Stimulated activated CD4-positive, alpha-beta T cell treated with anti-CD3 and anti-CD28 coated beads, Interleukin-2, amount 100 ng/mL, for 48 hours (primary cell): Measurements from ENCODE around the gene ETNK1.
"Not testable (repeated sequence)": the region's sequence is repeated elsewhere in the genome, so short reads cannot be mapped to it uniquely, and the experiment has no call there.

Experiments used
- DNase-seq, 2 donors: peaks; one replicate each; pipeline ENCODE4 v3.0.0-alpha.2; 2020

Gene ETNK1, protein sequence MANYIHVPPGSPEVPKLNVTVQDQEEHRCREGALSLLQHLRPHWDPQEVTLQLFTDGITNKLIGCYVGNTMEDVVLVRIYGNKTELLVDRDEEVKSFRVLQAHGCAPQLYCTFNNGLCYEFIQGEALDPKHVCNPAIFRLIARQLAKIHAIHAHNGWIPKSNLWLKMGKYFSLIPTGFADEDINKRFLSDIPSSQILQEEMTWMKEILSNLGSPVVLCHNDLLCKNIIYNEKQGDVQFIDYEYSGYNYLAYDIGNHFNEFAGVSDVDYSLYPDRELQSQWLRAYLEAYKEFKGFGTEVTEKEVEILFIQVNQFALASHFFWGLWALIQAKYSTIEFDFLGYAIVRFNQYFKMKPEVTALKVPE

DNA sequence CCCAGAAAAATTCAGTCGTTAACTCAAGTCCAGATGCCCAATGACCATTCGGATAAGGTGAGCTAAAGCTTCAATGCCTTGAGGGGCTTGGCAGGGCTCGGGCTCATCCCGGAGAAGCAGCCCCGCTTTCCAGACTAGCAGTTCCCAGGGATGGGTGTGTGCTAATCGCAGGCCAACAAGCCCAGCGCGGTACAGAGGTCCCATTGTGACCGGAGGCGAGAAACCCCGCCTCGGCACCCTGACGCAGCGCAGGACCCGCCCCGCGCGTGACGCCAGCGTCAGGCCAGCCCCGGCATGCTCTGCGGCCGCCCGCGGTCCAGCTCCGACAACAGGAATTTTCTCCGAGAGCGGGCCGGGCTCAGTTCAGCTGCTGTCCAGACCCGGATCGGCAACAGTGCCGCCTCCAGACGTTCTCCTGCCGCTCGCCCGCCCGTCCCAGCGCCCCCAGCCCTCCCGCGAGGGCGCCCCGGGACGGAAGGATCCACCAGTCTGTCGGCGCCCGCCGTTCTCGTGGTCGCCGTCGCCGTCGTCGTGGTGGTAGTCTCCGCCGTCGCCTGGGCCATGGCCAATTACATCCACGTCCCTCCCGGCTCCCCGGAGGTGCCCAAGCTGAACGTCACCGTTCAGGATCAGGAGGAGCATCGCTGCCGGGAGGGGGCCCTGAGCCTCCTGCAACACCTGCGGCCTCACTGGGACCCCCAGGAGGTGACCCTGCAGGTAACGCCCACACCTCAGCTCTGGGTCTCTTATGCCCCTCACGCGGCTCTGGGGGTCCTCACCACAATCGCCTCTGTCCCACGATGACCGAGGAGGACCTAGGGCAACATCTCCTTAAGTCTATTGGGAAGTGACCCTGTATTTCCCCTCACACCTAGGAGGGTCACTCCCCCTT is at the start of gene ETNK1:
Gene ETNK1 (plus strand): TSS at position 302 of the 892 bp plus-strand sequence. CDS start 260 bp downstream, at position 562.
- peak; percentile 82 to 84 for DNase-seq

DNA sequence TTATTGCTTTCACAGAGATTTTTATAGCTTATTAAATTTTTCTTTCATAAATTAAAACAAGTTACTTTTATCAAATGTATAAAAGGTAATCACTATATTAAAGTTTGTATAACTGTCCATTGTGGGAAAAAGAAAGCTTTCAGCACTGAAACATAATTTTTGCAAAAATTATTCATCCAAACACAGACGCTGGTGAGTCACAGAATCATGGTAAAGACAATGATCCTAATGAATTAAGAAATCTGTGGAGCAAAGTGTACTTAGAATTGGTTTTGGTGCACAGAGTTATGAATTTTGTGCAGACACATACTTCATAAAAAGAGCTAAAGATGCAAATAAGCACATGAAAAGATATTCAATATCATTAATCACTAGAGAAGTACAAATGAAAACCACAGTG is 48.9 kb upstream of the ETNK1 start:
- DNase-seq, result no peak

DNA sequence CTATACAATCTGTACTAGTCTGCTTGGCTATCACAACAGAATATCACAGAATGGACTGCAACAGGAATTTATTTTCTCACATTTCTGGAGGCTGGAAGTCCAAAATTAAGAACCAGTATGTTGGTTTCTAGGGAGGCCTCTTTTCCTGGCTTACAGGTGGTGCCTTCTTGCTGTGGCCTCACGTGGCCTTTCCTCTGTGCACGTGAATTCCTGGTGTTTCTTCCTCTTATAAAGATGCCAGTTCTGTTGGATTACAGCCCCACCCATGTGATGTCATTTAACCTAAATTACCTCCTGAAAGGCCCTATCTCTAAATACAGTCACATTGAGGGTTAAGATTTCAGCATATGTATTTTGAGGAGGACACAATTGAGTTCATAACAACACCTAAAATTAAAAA is 48.5 kb upstream of the ETNK1 start:
- DNase-seq, result no peak

DNA sequence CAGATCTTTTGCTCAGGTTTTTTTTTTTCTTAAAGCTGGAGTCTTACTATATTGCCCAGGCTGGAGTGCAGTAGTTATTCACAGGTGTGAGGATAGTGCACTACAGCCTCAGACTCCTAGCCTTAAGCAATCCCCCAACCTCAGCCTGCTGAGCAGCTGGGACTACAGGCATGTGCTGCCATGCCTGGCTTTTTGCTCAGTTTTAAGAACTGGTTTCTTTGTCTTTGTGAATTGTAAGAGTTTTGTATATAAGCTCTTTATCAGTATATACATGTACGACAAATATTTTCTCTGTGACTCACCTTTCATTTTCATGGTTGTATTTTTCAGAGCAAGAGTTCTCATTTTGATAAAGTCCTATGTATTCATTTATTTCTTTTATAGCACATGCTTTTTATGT is 47.3 kb upstream of the ETNK1 start:
- DNase-seq, result no peak

DNA sequence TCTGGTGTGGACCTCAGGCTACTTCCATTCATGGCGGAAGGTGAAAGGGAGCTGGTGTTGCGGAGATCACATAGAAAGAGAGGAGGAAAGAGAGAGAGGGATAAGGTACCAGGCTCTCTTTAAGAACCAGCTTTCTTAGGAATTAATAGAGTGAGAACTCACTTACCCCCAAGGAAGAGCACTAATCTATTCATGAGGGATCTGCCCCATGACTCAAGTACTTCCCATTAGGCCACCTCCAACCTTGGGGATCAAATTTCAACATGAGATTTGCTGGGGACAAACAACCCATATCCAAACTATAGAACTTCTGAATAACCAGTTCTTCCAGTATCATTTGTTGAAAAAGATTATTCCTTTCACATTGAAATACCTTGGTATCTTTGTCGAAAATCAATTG is 46.6 kb upstream of the ETNK1 start:
- DNase-seq, result no peak

GRCh38 chr12:22588817-22589216 is 36.2 kb upstream of the ETNK1 start:
- no peak for DNase-seq

DNA sequence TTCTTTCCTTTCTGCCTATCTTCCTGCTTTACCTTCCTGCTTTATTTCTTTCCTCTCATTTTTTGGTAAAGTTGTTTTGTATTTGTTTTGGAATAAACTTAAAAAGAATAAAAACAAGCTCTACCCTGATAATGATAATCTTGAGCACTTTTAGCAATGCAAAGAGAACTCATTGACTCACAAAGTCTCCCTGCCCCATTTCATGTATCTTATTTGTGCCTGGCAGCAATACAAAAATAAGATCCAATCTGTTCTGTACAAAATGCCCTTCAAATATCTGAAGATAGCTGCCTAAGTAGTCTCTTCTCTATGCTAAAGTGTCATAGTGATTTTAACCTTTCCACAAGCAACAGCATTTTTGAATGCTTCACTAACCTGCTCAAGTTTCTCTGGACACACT is 31.1 kb upstream of the ETNK1 start:
- DNase-seq, result no peak

DNA sequence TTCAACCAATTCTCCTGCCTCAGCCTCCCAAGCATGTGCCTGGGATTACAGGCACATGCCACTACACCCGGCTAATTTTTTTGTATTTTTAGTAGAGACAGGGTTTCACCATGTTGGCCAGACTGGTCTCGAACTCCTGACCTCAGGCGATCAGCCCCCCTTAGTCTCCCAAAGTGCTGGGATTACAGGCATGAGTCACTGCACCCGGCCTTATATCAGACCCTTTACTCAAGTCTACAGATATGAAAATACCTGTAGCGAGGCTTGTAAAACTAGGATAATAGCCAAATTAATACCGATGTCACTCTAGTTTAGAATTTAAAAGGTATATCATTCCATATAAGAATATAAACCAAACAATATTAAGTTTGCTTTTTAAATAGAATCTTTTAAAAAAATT is 27.4 kb upstream of the ETNK1 start:
- not testable (repeated sequence) for DNase-seq

DNA sequence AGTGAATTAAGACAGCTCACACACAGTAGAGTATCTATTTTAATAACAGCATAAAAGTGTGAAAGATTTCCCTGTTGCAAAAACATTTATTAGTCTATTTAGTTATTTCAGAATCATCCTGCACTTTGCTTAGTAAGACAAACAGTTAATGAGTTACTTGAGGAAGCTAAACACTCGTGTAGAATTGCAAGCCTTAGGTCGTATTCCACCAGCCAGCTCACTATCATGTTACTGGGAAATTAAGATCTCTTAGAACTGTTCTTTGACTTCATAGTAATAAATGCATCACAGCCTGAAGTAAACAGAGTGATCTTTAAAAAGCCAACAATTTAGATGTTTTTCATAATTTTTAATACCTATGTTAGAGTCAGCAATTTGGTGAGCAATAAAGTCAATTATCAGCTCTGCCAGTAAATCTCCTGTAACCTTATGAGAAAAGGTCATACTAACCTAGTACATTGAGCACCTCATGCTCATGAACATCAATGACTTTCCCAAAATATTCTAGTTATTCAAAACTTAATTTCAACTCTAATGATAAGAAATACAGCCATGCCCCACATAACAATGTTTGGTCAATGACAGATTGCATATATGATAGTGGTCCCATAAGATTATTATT is 26.7 kb upstream of the ETNK1 start:
- DNase-seq, result no peak

GRCh38 chr12:22598763-22599161 is 26.2 kb upstream of the ETNK1 start:
- DNase-seq, result no peak

DNA sequence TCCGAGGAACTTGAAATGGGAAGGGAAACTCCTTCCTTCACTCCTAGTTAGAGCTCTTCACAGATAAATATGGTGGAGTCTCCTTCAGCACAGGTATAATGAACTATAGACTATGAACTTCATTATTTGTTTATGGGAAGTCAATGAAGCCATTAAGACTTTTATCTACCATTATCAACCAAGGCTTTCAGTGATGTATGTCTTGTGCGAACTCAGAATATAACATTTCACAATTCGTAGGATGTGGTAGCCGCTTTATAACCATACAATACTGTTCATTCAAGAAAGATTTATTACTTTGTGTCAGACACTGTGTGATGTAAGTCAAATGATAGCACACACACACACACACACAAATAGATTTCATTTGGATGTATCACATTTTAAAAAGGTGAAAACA is 24.8 kb upstream of the ETNK1 start:
- no peak for DNase-seq

- no peak for DNase-seq
Measured at GRCh38 chr12:22609501-22609900, 15.5 kb upstream of the ETNK1 start.

- DNase-seq, result no peak
Measured at GRCh38 chr12:22610131-22610530, 14.8 kb upstream of the ETNK1 start.

GRCh38 chr12:22612822-22613221 is 12.1 kb upstream of the ETNK1 start:
- not testable (repeated sequence) for DNase-seq

DNA sequence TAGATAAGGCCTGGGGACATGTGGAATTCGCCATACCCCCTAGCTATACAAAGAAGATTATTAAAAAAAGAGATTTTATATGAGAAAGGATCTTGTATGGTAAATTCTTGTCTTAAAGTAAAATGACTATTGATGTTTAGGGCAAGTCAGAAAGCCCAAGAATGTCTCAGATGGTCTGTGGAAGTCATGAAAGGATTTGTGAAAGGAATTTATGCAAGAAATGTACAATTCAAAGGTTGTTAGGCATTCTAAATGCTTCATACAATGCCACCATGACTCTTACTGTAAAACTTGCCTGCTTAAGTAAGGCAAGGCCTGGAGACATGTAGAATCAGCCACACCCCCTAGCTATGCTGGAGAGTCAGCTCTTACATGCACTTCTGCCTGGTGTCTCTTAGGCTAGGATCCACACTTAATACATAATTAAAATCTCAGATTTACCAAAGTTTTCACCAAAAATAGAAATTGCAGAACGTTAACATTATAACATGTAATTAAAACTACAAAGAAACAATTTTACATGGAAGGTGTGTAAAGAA is 8.9 kb upstream of the ETNK1 start:
- DNase-seq, result no peak

DNA sequence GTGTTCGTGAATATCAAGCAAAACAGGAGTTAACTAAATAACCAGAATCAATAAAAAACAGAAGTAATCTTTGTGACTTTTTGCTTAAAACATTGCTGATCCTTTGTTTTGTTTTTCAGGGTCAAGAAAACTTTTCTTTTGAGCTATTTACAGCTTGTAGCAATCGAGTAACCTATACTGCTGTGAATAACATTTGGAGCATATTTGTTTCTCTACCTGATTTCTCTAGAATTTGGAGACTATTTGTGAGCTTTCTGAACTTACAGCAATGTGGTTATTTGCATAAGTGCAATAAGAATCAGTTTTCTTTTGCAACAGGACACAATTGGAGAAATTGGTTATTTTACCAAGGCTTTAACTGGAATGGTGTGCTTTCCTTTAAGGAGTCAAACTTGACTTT is 7.3 kb upstream of the ETNK1 start:
- DNase-seq, result no peak

- DNase-seq, result no peak
Measured at GRCh38 chr12:22624548-22624869, 462 bp upstream of the ETNK1 start.

GRCh38 chr12:22625762-22626294 is 857 bp downstream of the ETNK1 start:
- DNase-seq, result peak; percentile 8 to 15

- peak in 1 of 2 donors; percentile 4 for DNase-seq
Measured at GRCh38 chr12:22626406-22626805, 1.4 kb downstream of the ETNK1 start.

GRCh38 chr12:22627371-22627770 is 2.4 kb downstream of the ETNK1 start:
- DNase-seq, result no peak

DNA sequence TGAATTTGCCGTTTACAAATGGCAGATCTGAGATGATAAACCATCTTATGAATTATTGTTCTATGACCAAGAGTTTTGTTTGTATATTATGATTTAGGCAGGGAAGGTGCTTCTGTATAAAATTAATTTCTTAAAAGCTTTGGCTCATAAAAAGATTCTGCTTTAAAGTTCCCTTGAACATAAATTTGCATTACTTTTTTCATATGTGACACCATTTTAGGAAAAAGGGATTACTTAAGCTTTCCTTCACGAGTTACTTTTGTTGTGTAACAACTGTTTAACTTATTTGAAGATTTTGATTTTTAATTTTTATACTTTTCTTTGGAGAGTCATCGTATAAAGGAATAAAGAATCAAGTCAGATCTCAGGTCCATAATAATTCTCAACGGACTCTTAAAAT is 3.3 kb downstream of the ETNK1 start:
- no peak for DNase-seq

- no peak for DNase-seq
Measured at GRCh38 chr12:22631863-22632463, 7.0 kb downstream of the ETNK1 start.

- no peak for DNase-seq
Measured at GRCh38 chr12:22634883-22635282, 9.9 kb downstream of the ETNK1 start.
